GM11168 (cell line): ENCODE measurements around the gene S100A16.
"Not testable (repeated sequence)": the region's sequence is repeated elsewhere in the genome, so short reads cannot be mapped to it uniquely, and the experiment has no call there.

Experiments used
- in situ Hi-C: fragments of 300-500 bp; cut with MboI; formaldehyde crosslinking; loops from one replicate; pipeline ENCODE4 v1.12.0; 2022; ENCODE audit warnings: low sequenced_read_pairs; ENCODE audit not compliant: unreplicated experiment

The S100A16 gene, protein sequence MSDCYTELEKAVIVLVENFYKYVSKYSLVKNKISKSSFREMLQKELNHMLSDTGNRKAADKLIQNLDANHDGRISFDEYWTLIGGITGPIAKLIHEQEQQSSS

DNA sequence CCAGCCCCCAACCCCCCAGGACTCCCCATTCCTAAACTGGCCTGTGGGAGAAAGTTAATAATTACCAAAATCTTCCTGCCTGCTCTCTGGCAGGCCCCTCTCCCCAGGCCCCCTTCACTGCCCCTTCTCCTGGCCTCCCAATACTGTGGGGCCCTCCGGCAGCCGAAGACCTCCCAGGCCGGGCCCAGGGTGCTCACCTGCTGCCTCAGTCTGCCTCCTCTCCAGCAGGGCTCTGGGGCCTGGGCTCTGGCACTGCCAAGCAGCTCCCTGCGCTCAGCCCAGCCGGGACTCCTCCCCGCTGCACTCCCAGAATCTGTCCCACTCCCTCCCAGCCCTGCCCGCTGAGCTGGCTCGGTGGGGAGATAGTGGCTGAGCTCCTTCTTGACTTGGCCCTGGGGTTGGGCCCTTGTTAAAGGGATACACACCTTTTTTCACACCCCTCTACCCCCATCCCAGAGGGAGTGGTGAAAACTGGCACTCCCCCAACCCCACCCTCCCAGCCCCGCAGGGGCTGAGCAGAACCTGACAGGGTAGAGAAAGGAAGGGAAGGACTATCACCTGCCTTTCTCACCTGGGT, at the start of gene S100A16:
TSS of gene S100A16 (minus strand) at position 383 of the 577 bp plus-strand sequence. CDS start 4,986 bp downstream, outside the sequence.
- in situ Hi-C loops: no loop called here

DNA sequence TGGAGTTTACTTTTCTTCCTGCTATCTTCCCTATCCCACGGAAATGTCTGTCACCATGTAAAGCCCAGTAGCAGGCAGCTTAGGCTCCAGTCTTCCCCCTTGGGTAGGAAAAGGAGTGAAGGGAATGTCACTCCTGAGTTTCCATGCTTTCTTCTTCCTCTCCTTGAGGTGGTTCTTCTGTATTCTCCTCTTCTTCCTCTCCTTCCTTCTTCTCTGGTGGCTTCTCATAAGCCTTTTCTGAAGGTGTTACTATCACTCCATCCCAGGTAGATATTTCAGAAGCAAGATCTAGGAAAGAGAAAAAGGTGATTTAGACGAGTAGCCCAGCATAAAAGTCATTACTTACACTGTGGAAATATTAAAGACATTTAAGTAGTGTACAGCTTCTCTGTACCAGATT, 49.3 kb upstream of the S100A16 start:
- in situ Hi-C loops: no loop called here

DNA sequence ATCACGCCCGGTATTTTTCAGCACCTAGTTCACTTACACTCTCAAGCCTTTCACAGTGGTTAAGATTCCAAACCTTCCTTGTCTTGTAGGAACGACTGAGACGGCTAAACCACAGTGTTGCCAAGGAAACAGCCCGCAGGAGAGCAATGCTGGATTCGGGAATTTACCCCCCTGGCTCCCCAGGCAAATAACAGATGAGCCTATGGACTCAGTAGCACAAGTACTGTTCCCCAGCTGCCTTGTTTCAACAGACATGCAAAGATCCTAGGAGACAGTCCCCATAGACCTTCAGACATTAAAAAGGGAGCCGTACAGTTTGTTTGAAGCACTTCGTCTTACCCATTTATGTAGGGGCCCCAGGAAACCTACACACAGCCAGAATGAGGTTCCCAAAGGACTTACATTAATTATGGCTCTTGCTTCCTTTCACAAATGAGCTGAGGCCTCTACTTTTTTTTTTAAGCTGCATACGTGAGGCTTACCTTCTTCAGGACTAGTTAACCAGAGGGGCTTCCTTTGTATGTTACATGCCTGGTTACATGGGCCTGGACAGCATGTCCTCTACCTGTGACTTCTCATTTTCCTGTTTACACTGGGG, 48.3 kb upstream of the S100A16 start:
- in situ Hi-C loops: no loop called here

DNA sequence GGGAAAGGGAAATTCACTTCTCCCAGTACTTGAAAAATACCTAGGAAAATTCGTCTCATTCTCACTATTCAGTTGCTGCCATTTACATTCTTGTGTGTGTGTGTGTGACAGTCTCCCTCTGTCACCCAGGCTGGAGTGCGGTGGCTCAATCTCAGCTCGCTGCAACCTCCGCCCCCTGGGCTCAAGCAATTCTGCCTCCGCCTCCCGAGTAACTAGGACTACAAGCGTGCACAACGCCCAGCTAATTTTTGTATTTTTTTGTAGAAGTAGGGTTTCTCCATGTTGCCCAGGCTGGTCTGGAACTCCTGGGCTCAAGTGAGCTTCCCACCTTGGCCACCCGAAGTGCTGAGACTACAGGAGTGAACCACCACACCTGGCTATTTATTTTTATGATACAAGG, 46.7 kb upstream of the S100A16 start:
- in situ Hi-C loops: no loop called here

DNA sequence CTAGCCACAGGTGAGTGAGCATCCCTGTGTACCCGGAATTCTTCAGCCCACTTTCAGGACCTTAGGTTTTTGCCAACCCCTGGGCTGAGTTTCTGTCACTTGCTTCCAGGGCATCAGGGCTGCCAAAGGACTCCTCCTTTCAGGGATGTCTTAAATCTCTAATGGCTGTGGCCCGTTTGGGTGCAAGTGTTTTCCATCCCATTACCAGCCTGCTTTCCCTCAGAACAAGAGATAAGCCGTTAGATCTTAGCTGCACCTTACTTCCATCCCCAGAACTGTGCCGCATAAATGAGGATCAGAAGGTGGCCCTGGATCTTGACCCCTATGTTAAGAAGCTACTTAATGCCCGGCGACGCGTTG, 46.2 kb upstream of the S100A16 start:
- in situ Hi-C loops: no loop called here

DNA sequence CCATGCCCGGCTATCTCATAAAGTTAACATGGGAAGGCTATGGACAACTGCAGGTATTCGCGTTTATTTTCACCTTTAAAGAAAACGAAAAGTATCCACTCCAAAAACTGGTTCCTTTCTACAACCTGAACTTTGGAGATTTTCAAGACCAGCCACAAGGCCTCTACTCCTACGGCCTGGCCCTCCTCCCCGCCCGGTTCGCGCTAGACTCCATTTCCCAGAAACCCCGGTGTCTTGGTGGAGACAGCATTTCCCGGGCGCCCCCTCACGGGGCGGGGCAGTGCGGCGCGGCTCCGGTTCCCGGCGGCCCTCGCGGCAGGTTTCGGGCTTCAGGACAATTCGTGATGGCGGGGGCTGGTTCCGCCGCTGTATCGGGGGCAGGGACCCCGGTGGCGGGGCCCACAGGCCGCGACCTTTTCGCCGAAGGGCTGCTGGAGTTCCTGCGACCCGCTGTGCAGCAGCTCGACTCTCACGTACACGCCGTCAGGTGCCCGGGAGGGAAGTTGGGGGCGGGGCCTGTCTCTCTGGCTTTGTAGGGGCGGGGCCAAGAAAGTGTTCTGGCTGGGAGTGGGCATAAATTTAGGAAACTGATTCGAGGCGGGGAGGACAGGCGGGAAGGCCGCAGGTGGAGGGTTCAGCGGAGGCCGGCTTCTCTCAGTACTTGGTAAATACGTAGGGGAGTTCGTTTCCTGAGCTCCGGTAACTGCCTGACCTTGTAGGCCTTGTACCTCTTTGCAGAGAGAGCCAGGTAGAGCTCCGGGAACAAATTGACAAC, 45.6 kb upstream of the S100A16 start, which contains the start of gene SNAPIN:
TSS of gene SNAPIN (plus strand) at position 304 of the 775 bp plus-strand sequence. CDS start at position 345, 41 bp downstream.
- in situ Hi-C loops: no loop called here

DNA sequence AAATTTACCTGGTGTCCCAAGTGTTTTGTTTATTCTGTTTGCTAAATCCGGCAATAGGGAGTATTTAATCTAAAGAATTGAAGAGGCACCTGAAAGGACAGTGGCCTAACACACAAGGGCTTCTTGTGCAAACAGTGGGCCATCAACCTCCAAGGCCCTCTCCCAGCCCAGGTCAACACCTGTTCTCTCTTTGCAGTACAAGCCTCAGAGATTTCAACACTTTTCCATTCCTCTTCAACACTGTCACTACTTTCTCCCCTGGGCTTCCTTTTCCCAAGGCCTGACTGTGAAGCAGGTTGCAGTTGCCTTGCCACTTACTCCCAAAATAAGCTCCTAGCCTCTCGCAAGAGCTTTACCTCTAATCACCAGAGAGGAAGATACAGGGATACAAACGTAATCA, 42.4 kb upstream of the S100A16 start:
- in situ Hi-C loops: no loop called here

DNA sequence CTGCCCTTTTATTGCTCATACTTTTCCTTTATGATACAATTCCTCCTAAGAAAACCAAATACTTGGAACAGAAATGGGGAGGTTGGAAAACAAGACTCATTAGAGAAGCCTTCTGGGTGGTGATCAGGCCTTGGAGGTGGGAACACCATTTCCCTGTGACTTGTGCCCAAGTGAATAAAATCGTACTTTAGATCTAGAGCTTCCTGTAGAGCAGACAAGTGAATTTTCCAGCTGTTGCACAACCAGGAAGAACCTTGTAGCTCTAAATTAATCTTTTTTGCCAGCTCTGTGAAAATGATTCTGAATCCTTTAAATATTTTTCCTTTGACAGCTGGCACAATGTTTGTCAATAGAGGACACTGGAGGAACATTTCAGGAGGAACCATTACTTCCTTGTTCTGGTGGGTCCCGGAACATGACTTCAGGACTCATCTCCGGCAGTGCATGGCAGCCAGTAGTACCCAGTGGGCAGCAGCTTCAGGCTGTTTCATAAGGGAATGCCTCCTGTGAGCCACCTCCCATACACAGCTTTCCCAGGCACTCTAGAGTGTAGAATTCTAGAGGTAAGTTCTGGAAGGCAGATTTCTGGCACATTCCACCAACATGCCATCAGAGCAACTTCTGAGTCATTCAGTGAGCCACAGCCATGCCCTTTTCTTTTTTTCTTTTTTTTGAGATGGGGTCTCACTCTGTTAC, 40.0 kb upstream of the S100A16 start:
- in situ Hi-C loops: no loop called here

DNA sequence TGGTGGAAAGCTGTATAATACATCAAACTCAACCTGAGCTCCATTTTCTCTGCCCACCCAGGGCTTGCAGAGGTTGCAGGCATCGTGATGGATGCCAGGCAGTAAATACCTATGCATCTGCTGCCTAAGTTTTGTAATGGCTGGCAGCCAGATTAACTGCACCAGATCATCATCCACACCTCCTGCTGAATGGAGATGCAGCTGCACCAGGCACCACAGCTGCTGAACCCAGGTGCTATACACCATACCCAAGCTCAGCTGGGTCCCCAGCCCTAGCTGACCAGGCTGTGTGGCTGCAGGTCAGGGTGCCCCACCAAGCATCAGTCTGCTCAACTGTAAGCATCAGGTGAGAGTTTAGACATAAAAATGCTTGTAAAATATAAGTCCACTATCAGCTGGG, 38.8 kb upstream of the S100A16 start:
- in situ Hi-C loops: no loop called here

DNA sequence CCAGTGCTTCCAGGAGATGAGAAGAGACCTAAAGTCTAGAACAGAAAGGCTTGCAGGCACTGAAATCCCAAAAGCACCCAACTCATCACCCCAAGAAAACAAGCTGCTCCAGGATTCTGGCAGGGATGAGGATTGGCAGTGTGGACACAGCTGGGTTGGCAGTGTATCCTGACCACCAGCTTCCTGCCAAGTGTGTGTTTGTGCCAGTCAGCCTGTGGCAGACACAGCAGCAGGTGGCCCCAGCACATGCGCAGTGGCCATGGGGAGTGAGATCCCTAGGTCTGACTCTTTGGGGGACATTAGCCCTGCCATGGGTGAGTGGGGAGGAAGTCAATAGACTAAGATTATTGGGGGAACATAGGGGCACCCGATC, 36.9 kb upstream of the S100A16 start:
- in situ Hi-C loops: no loop called here

DNA sequence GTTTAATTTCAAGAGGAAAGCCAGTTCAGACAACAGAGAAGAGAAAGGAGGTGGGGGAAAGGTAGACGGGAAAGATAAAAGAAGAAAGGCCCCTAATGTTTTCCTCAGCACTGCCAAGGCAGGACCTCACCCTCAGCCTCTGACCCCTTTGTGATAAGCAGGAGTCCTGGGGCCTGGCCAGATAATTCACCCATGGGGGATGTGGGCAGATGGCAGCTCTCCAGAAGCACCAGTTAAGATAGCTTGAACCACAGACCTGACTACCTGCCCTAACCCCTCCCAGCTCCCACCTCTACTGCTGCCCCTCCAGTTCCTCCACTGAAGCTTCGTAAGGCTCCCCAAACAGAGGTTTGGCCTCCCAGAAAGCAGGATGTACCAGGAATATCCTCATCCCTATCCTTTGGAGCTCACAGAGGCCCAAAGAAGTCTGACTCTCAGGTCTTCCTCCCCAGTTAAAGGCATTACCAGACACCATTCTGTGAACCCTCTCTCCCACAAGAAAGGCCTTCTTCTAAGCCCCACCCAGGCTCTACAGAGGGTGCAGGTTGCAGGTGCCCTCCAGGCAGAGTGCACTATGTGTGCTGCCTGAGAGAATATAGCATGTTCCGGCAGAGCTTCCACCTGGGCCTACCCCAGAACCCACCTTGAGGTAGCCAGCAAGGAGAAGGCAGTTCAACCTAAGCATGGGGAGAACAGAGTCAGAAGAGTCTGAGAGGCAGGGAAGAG, 36.4 kb upstream of the S100A16 start:
- in situ Hi-C loops: no loop called here

DNA sequence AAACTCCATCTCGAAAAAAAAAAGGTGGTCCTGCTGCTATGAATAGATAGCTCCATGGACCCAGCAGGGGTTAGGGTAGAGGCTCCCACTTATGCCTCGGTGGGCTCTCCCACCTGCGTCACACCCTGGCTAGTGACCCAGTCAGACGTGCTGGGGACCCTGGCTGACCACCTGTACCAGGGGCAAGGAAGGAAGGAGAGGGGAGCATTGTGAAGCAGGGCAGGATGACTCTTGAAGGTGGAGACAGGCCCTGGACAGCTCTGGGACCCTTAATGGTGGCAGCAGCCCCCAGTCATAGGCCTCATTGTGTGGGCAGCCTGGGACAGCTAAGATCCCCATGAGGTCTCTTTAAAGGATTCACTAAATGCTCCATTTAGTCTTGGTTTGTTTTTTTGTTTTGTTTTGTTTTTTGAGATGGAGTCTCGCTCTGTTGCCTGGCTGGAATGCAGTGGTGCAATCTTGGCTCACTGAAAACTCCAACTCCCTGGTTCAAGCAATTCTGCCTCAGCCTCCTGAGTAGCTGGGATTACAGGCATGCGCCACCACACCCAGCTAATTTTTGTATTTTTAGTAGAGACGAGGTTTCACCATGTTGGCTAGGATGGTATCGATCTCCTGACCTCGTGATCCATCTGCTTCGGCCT, 35.2 kb upstream of the S100A16 start:
- in situ Hi-C loops: no loop called here

DNA sequence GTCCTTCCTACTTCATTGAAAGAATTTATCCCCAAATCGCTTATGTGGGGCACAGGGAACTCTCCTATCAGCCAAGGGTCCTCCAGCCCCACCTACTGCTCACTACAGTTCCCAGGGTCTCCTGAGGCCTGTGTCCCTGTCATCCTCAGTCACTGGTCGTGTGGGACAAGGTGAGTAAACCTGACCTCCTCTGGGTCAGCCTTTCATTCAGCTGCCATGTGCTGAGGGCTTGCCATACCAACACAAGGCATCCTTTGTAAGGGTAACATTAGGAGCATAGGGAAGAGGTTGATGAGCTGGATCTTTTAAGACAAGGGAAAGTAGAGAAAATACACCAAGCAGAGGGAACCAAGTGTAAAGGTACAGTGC, 34.4 kb upstream of the S100A16 start:
- in situ Hi-C loops: no loop called here

DNA sequence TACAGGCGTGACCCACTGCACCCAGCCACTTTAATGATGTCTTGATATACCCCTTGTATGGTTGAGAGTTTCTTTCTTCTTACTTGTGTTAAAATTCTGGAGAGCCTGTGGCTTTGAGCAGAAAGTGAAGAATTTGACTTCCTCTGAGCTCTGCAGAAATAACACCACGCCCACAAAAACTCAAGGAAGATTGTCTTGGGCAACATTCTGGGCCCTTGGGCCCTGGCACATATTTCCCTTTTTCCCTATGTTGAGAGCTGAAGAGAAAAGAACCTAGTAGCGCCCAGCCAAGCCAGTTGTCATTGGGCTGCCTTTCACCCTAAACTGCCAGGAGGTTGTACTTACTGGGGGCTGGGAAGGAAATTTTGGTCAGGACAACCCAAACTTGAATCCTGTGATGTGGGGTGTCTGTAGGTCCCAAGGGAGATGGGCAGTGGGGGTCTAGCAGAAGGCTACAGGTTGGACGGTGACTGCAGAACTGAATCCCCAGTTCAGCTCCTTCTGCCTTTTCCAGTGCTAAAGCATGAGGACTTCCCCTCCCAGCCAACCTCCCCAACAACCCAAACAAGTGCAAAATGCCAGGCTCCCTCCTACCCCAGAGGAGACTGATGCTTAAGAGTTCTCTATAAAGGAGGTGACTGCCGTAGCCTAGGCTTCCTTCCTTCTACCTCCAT, 33.9 kb upstream of the S100A16 start:
- in situ Hi-C loops: no loop called here

DNA sequence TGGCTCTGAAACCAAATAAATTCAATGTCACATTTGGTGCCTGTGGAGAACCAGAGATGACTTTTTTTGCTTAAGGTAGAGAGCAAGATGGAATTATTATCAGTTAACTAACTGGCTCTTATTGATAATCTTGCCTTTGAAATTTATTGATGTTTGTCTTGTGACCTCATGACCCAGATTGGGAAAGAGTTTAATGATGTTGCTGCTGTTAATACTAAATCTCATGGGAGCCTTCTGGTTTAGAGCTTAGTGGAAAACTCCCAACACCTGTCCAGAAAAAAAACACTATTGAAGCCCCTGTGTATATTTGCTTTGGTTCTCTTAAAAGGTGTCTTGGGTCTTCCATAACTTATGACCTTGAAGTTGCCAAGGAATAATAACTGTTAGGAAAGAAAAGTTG, 30.9 kb upstream of the S100A16 start:
- in situ Hi-C loops: no loop called here

DNA sequence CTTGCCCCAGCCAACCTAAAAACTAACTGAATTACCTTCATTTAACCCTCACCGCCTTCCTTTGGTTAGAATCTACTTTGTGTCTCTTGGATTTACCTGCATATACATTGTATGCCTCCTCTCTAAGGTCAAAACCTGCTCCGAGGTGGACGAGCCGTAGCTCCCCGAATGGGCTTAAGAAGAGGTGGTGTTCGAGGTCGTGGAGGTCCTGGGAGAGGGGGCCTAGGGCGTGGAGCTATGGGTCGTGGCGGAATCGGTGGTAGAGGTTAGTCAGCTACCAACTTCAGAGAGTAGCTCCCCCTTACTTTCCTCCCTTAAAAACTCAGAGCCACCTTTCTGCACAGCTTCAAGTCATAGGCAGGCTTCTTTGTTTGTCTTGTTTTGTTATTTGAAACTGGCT, 30.2 kb upstream of the S100A16 start:
- in situ Hi-C loops: no loop called here

DNA sequence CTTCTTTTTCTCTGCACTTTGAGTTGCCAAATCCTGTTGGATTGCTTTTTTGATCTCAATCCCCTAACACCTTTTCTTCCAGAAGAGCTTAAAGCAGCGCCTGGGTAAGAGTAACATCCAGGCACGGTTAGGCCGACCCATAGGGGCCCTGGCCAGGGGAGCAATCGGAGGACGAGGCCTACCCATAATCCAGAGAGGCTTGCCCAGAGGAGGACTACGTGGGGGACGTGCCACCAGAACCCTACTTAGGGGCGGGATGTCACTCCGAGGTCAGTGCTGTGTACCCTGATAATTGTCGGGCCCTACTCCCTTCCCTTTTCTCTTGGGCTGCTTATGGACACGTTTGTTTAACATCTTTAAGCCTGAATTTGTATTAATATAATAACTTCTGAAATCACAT, 29.2 kb upstream of the S100A16 start:
- in situ Hi-C loops: no loop called here

DNA sequence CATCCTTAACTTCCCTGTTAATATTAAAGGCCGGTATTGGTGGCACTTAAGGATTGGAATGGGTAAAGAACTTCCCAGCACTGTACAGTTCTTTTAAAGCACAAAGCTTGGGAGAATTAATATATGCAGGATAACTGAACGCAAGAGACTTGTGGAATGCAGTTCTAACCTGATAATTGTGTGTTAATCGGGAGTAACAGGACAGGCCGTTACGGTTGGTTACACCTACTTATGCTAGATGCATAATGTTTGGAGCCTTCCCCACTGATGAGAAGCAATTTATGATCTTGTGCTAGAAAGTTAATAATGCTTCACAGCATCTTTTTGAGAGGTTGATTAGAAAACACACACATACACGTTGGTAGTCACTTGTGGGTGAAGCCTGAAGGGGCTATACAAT, 27.9 kb upstream of the S100A16 start:
- in situ Hi-C loops: no loop called here

DNA sequence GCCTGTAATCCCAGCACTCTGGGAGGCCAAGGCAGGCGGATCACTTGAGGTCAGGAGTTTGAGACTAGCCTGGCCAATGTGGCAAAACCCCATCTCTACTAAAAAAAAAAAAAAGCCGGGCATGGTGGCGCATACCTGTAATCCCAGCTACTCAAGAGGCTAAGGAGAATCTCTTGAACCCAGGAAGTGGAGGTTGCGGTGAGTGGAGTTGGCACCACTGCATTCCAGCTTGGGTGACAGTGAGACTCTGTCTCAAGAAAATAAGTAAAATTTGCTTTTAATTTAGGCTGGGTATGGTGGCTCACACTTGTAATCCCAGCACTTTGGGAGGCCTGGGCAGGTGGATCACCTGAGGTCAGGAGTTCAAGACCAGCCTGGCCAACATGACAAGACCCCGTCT, 27.3 kb upstream of the S100A16 start:
- in situ Hi-C loops: not testable (repeated sequence)
